Measurements from ENCODE around the gene RELN.

RELN gene

DNA sequence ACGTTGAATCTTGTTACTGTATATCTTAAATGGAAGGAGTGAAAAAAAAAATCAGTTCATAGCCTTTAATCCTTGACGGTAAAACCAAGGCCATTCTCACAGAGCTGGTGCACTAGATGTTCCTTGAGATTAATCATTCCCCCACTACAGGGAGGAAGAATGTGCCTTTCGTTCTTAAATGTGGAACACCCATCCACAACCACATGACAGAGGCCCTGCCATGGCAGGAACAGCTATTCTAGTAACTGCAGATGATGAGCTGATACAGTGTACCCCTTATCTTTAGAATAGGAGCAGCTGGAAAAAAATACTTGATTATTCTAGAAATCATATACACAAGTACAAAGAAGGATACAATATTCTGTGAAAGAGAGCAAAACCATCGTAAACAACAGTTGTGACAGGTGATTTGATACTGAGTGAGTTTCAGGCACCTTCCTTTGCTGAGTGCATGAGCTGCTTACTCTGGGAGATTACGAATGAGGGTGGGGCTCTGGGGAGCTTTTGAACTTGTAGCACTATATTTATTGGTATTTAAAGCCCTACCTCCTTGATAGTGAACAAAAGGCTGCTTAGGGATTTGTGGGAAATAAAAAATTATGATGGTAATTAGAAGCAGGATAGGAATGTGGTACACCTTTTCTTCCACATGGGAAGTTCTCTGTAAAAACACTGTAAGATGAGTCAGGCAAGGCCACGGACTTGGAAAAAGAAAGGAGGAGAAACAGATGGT is 299.1 kb downstream of the RELN start:
- Histone ChIP-seq H3K9me3 (ENCODE audit: control insufficient read depth, low read length) (no peaks in the 10 kb centered on the region), H3K9ac (ENCODE audit: low read length) (no peak overlapping the region), H3K4me1 (ENCODE audit: control insufficient read depth, insufficient read depth, low read length) (no peaks in the 10 kb centered on the region), H3K27me3 (ENCODE audit: control insufficient read depth, insufficient read depth, low read length) (no peaks in the 10 kb centered on the region), H3K36me3 (ENCODE audit: control insufficient read depth, insufficient read depth, low read length) (no peaks in the 10 kb centered on the region), H3K4me3 (ENCODE audit: low read length) (no peak overlapping the region)

- Histone ChIP-seq H3K9me3 (ENCODE audit: control insufficient read depth, low read length) (no peaks in the 10 kb centered on the region), H3K36me3 (ENCODE audit: control insufficient read depth, insufficient read depth, low read length) (no peaks in the 10 kb centered on the region), H3K4me1 (ENCODE audit: control insufficient read depth, insufficient read depth, low read length) (no peaks in the 10 kb centered on the region)
Measured at GRCh38 chr7:103689255-103689654, 300.2 kb downstream of the RELN start.

GRCh38 chr7:103687951-103688350 is 301.5 kb downstream of the RELN start:
- no peak overlapping the region for H3K9ac ChIP-seq (ENCODE audit: low read length)
- no peaks in the 10 kb centered on the region for H3K36me3 ChIP-seq (ENCODE audit: control insufficient read depth, insufficient read depth, low read length)
- no peak overlapping the region for H3K4me3 ChIP-seq (ENCODE audit: low read length)
- H3K27me3 ChIP-seq (ENCODE audit: control insufficient read depth, insufficient read depth, low read length), result no peaks in the 10 kb centered on the region
- H3K4me1 ChIP-seq (ENCODE audit: control insufficient read depth, insufficient read depth, low read length), result no peaks in the 10 kb centered on the region
- H3K9me3 ChIP-seq (ENCODE audit: control insufficient read depth, low read length), result no peaks in the 10 kb centered on the region

More at GRCh38 chr7:103689255-103689654, 300.2 kb downstream of the RELN start:
- Histone ChIP-seq H3K9ac (ENCODE audit: low read length) (no peak overlapping the region), H3K27me3 (ENCODE audit: control insufficient read depth, insufficient read depth, low read length) (no peaks in the 10 kb centered on the region), H3K4me3 (ENCODE audit: low read length) (no peak overlapping the region)

DNA sequence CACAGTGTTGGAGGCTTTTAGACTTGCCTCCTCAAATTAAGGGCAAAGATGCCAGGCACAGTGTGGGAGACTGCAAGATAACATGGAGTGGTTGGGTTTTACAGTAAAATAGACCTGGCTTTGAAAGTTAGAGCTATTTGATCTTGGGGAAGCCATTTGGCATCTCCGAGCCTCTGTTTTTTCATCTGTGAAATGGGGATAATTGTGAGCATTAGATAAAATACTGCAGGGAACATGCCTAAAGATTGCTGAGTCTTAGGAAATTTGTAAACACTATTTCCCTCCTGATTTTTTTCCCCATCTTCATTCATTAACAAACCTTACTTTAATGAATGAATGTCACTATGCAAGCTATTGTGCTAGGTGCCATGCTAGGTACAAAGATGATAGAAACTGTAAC is 302.2 kb downstream of the RELN start:
- Histone ChIP-seq H3K4me3 (ENCODE audit: low read length) (no peak overlapping the region), H3K9me3 (ENCODE audit: control insufficient read depth, low read length) (no peaks in the 10 kb centered on the region), H3K36me3 (ENCODE audit: control insufficient read depth, insufficient read depth, low read length) (no peaks in the 10 kb centered on the region), H3K9ac (ENCODE audit: low read length) (no peak overlapping the region), H3K4me1 (ENCODE audit: control insufficient read depth, insufficient read depth, low read length) (no peaks in the 10 kb centered on the region), H3K27me3 (ENCODE audit: control insufficient read depth, insufficient read depth, low read length) (no peaks in the 10 kb centered on the region)

DNA sequence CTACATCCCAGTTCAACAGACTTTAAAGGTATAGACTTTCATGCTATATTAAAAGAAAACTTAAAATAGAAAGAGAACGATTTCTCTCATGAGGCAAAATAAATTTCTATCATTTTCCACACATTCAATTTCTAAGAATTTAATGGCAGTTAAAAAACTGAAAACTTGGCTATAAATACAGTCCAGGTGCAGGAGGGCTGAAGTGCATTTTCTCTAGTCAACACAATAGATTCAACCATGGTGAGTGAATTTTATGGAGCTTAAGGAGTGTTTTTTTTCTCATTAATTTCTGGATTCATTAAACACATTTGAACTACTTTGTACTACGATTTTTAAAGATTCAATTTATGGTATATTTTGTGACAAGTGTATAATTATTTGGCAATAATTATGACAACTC is 302.7 kb downstream of the RELN start:
- Histone ChIP-seq H3K36me3 (ENCODE audit: control insufficient read depth, insufficient read depth, low read length) (no peaks in the 10 kb centered on the region), H3K9me3 (ENCODE audit: control insufficient read depth, low read length) (no peaks in the 10 kb centered on the region), H3K27me3 (ENCODE audit: control insufficient read depth, insufficient read depth, low read length) (no peaks in the 10 kb centered on the region), H3K4me1 (ENCODE audit: control insufficient read depth, insufficient read depth, low read length) (no peaks in the 10 kb centered on the region), H3K4me3 (ENCODE audit: low read length) (no peak overlapping the region), H3K9ac (ENCODE audit: low read length) (no peak overlapping the region)

GRCh38 chr7:103686064-103686463 is 303.4 kb downstream of the RELN start:
- Histone ChIP-seq H3K9me3 (ENCODE audit: control insufficient read depth, low read length) (no peaks in the 10 kb centered on the region), H3K9ac (ENCODE audit: low read length) (no peak overlapping the region), H3K27me3 (ENCODE audit: control insufficient read depth, insufficient read depth, low read length) (no peaks in the 10 kb centered on the region), H3K4me3 (ENCODE audit: low read length) (no peak overlapping the region), H3K4me1 (ENCODE audit: control insufficient read depth, insufficient read depth, low read length) (no peaks in the 10 kb centered on the region), H3K36me3 (ENCODE audit: control insufficient read depth, insufficient read depth, low read length) (no peaks in the 10 kb centered on the region)

DNA sequence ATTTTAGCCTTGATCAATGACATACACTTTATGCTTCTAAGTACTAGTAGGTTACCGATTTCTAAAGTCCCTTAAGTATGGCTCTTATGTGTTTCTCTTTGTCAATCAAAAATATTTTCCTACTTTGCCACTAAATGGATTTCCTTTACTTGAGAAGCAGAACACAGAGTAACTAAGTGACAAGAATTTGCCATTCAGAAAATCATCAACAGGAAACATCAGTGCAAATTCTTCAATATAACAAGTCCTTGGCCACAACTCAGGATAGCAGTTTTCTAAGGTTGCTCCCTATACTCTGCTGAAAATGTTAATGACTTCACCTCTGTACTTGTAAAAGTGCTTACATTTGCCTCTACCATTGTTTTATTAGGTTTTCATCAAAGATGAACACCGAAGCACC is 303.8 kb downstream of the RELN start:
- no peak overlapping the region for H3K4me3 ChIP-seq (ENCODE audit: low read length)
- no peaks in the 10 kb centered on the region for H3K4me1 ChIP-seq (ENCODE audit: control insufficient read depth, insufficient read depth, low read length)

DNA sequence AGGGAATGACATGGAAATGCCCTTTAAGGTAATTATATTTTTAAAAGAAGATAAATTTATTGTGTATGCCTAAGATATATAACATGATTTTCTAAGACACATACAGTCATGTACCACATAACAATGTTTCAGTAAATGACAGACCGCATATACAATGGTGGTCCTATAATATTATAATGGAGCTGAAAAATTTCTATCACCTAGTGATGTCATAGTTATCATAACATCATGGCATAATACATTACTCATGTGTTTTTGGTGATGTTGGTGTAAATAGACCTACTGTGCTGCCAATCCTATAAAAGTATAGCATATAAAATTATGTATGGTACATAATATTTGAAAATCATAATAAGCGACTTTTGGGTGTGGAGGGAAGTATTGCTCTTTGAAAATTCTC is 306.1 kb downstream of the RELN start:
- no peak overlapping the region for H3K4me3 ChIP-seq (ENCODE audit: low read length)
- no peak overlapping the region for H3K9ac ChIP-seq (ENCODE audit: low read length)
- H3K4me1 ChIP-seq (ENCODE audit: control insufficient read depth, insufficient read depth, low read length), result no peaks in the 10 kb centered on the region

More for the DNA sequence above, 303.8 kb downstream of the RELN start:
- no peaks in the 10 kb centered on the region for H3K36me3 ChIP-seq (ENCODE audit: control insufficient read depth, insufficient read depth, low read length)
- no peak overlapping the region for H3K9ac ChIP-seq (ENCODE audit: low read length)
- H3K9me3 ChIP-seq (ENCODE audit: control insufficient read depth, low read length), result no peaks in the 10 kb centered on the region
- H3K27me3 ChIP-seq (ENCODE audit: control insufficient read depth, insufficient read depth, low read length), result no peaks in the 10 kb centered on the region

GRCh38 chr7:103680161-103681144 is 309.0 kb downstream of the RELN start:
- Histone ChIP-seq H3K4me3 (ENCODE audit: low read length) (no peak overlapping the region), H3K9ac (ENCODE audit: low read length) (no peak overlapping the region), H3K9me3 (ENCODE audit: control insufficient read depth, low read length) (no peaks in the 10 kb centered on the region), H3K27me3 (ENCODE audit: control insufficient read depth, insufficient read depth, low read length) (no peaks in the 10 kb centered on the region), H3K4me1 (ENCODE audit: control insufficient read depth, insufficient read depth, low read length) (no peaks in the 10 kb centered on the region), H3K36me3 (ENCODE audit: control insufficient read depth, insufficient read depth, low read length) (no peaks in the 10 kb centered on the region)

More for the DNA sequence above, 306.1 kb downstream of the RELN start:
- no peaks in the 10 kb centered on the region for H3K27me3 ChIP-seq (ENCODE audit: control insufficient read depth, insufficient read depth, low read length)
- H3K36me3 ChIP-seq (ENCODE audit: control insufficient read depth, insufficient read depth, low read length), result no peaks in the 10 kb centered on the region
- no peaks in the 10 kb centered on the region for H3K9me3 ChIP-seq (ENCODE audit: control insufficient read depth, low read length)

DNA sequence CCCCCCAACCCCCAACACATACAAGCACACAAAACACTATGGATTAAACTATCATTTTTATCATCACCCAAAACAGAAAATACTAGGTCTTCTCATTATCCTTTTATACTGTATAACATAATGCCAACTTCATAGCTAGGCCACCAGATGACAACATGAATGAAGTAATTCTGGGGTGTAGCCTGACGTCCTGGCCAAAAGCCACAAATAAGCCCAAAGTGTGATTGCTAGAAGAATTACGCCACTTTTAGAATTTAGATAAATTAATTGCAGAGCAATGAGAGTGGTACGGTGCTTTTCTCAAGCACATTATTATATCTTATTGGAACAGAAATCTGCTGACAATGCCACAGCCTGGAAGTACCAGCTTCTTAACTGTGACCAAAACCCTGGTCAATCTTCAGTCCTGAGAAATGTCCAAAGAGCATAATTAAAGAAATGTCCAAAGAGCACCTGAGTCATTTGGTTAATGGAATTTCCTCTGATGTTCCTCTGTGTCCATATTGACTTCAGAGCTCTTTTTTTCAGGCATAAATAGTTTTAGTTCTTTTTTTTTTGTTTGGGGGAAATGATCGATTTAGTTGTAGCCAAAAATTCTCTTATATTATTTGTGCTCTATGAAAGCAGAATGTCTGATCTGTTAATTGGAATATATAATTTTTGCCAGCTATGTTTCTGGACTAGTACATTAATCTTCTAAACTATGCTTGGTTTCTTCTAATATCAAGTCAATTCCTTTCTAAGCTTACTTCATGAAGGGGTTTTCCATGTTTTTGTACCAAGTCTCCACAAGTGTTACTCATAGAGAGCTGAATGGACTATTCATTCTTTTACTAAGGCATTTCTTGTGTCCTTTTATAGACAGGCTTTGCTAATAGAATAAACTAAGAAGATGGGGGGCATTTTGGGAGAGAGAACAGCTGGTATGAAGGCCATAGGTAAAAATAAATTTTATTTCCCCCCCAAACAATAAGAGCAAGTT is 310.0 kb downstream of the RELN start:
- H3K27me3 ChIP-seq (ENCODE audit: control insufficient read depth, insufficient read depth, low read length), result no peaks in the 10 kb centered on the region
- H3K4me1 ChIP-seq (ENCODE audit: control insufficient read depth, insufficient read depth, low read length), result no peaks in the 10 kb centered on the region
- H3K9ac ChIP-seq (ENCODE audit: low read length), result no peak overlapping the region
- no peak overlapping the region for H3K4me3 ChIP-seq (ENCODE audit: low read length)
- no peaks in the 10 kb centered on the region for H3K9me3 ChIP-seq (ENCODE audit: control insufficient read depth, low read length)
- no peaks in the 10 kb centered on the region for H3K36me3 ChIP-seq (ENCODE audit: control insufficient read depth, insufficient read depth, low read length)

DNA sequence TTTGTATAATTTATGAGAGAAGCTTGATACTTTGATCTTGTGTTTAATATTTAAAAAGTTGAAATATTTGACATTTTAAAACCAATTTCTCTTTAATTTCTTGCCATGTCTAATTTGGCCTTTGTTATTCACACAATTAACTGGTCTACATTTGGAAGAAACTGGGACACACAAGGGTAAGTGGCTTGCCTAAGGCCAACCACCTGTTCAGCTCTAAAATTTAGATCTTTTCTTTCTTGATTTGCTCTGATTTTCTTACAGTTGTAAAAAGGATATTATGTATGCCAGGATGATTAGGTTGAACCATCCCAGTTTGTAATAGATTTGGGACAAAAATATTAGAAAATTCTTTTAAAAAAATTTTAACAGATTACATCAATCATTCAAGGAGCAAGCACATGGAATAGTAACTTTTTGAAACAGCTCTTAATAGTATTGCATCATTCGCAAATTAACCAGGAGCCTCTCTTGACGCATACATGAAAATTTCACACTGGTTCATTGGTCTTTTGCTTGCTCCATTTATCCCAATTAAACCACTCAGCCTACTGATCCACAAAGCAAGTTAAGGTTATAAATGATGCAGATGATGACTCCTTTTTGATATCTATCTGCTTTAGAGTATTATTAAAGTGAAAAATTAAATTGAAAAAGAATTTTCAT is 321.0 kb downstream of the RELN start:
- no peaks in the 10 kb centered on the region for H3K27me3 ChIP-seq (ENCODE audit: control insufficient read depth, insufficient read depth, low read length)

More for the DNA sequence above, 321.0 kb downstream of the RELN start:
- no peaks in the 10 kb centered on the region for H3K4me1 ChIP-seq (ENCODE audit: control insufficient read depth, insufficient read depth, low read length)
- no peaks in the 10 kb centered on the region for H3K36me3 ChIP-seq (ENCODE audit: control insufficient read depth, insufficient read depth, low read length)
- no peak overlapping the region for H3K9ac ChIP-seq (ENCODE audit: low read length)
- no peak overlapping the region for H3K4me3 ChIP-seq (ENCODE audit: low read length)
- H3K9me3 ChIP-seq (ENCODE audit: control insufficient read depth, low read length), result no peaks in the 10 kb centered on the region

Data from mucosa of stomach (tissue), 1 donor.